Stomach smooth muscle (tissue), 2 donors: ENCODE results near the gene CD52.

ENCODE experiments used
- H3K27ac ChIP-seq: one replicate; pipeline ENCODE4 v1.7.0; 2013; ENCODE audit warnings: mild to moderate bottlenecking, low read length, inconsistent platforms
- H3K27me3 ChIP-seq, 2 donors: one replicate each; pipeline ENCODE4 v1.7.0; 2013; ENCODE audit warnings: low read length in 2 of 2; ENCODE audit not compliant: insufficient read depth in 2 of 2, control insufficient read depth in 1 of 2
- H3K36me3 ChIP-seq, 2 donors: one replicate each; pipeline ENCODE4 v1.7.0; 2013; ENCODE audit warnings: low read length in 2 of 2; ENCODE audit not compliant: control insufficient read depth in 2 of 2, insufficient read depth in 2 of 2
- H3K4me1 ChIP-seq: one replicate; pipeline ENCODE4 v1.7.0; 2013; ENCODE audit warnings: low read length; ENCODE audit not compliant: control insufficient read depth, insufficient read depth
- H3K4me3 ChIP-seq, 2 donors: one replicate each; pipeline ENCODE4 v1.7.0; 2013; ENCODE audit warnings: low read length in 2 of 2
- H3K9ac ChIP-seq, 2 donors: one replicate each; pipeline ENCODE4 v1.7.0; 2013; ENCODE audit warnings: low read length in 2 of 2, mild to moderate bottlenecking in 1 of 2
- H3K9me3 ChIP-seq, 2 donors: one replicate each; pipeline ENCODE4 v1.7.0; 2013; ENCODE audit warnings: low read length in 2 of 2; ENCODE audit not compliant: control insufficient read depth in 2 of 2
- donor health status: healthy.
- donor health status: Pancreatic carcinoma.

The CD52 gene

DNA sequence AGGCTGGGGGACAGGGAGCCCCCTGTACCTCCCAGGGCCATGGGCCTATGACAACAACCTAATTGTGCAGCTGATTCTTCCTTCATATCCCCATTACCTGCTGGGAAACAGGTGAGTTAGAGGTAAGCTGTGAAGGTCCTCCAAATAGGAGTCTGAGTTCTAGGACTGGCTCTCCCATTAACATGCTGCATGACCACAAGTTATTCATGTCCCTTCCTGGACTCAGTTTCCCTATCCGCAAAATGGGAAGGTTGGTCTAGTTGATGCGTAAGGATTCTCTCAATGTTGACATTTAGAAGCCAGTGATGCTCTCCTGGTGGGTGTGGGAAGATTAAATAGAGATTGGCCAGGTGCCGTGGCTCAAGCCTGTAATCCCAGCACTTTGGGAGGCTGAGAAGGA, 50.7 kb downstream of the CD52 start:
- Histone ChIP-seq H3K36me3 (no peaks in the 10 kb centered on the region), H3K27me3 (peaks cover 11 to 18% of the 10 kb centered on the region in 2 donors), H3K9me3 (no peaks in the 10 kb centered on the region), H3K4me3 (no peak overlapping the region), H3K4me1 (no peaks in the 10 kb centered on the region), H3K9ac (no peak overlapping the region), H3K27ac (no peak overlapping the region)
